Measurements from ENCODE around the gene STRN4. TPM values are rescaled to one million over a fixed set of nuclear protein-coding genes. Genes with fewer than 3 reads are reported as not detected.
A peak's percentile ranks its signal among the peaks of the same experiment; 100 is the strongest.
"Not testable (repeated sequence)": the region's sequence is repeated elsewhere in the genome, so short reads cannot be mapped to it uniquely, and the experiment has no call there.

The STRN4 gene
- total RNA-seq (2014; rRNA removed): 78.1 and 83.9 TPM in 2 replicates
- polyA plus RNA-seq (2012): 42.8 TPM

- DNase-seq (ENCODE audit: low read depth): peak; percentile 42
Observed at GRCh38 chr19:46746281-46747057, at the start of gene STRN4. Gene STRN4 (minus strand): TSS chr19:46746450. CDS start chr19:46746430, 20 bp downstream.

- no peak for DNase-seq (ENCODE audit: low read depth)
Observed at GRCh38 chr19:46791944-46792343, 45.7 kb upstream of the STRN4 start.

- no peak for DNase-seq (ENCODE audit: low read depth)
Observed at GRCh38 chr19:46789371-46789770, 43.1 kb upstream of the STRN4 start.

GRCh38 chr19:46788968-46789338, 42.7 kb upstream of the STRN4 start:
- DNase-seq (ENCODE audit: low read depth): no peak

GRCh38 chr19:46788262-46788967, 42.2 kb upstream of the STRN4 start, which contains the start of gene SLC1A5:
Gene SLC1A5 (minus strand): TSS chr19:46788594. CDS start chr19:46787965, 629 bp downstream.
- peak; percentile 94 for DNase-seq (ENCODE audit: low read depth)

GRCh38 chr19:46787331-46788261, 41.3 kb upstream of the STRN4 start:
- DNase-seq (ENCODE audit: low read depth): peak; percentile 76

GRCh38 chr19:46787040-46787330, 40.7 kb upstream of the STRN4 start:
- no peak for DNase-seq (ENCODE audit: low read depth)

- peak; percentile 82 for DNase-seq (ENCODE audit: low read depth)
Observed at GRCh38 chr19:46786236-46787039, 40.2 kb upstream of the STRN4 start.

GRCh38 chr19:46785980-46786235, 39.7 kb upstream of the STRN4 start:
- no peak for DNase-seq (ENCODE audit: low read depth)

- no peak for DNase-seq (ENCODE audit: low read depth)
Observed at GRCh38 chr19:46785054-46785979, 39.1 kb upstream of the STRN4 start.

GRCh38 chr19:46784262-46785053, 38.2 kb upstream of the STRN4 start:
- peak; percentile 11 for DNase-seq (ENCODE audit: low read depth)

- no peak for DNase-seq (ENCODE audit: low read depth)
Observed at GRCh38 chr19:46783670-46784069, 37.4 kb upstream of the STRN4 start.

GRCh38 chr19:46782355-46783019, 36.2 kb upstream of the STRN4 start:
- no peak for DNase-seq (ENCODE audit: low read depth)

- not testable (repeated sequence) for DNase-seq (ENCODE audit: low read depth)
Observed at GRCh38 chr19:46777956-46778645, 31.9 kb upstream of the STRN4 start.

- DNase-seq (ENCODE audit: low read depth): no peak
Observed at GRCh38 chr19:46776927-46777911, 31.0 kb upstream of the STRN4 start.

- DNase-seq (ENCODE audit: low read depth): no peak
Observed at GRCh38 chr19:46775642-46776258, 29.5 kb upstream of the STRN4 start.

- DNase-seq (ENCODE audit: low read depth): no peak
Observed at GRCh38 chr19:46773018-46773399, 26.8 kb upstream of the STRN4 start.
